ENCODE results near the gene MKNK1. TPM values are rescaled to one million over a fixed set of nuclear protein-coding genes. Genes with fewer than 3 reads are reported as not detected.

MKNK1 gene
- total RNA-seq, 2 donors from 2014 or later = 19.9 to 28.5 TPM

- TF ChIP-seq, protein P1, sequence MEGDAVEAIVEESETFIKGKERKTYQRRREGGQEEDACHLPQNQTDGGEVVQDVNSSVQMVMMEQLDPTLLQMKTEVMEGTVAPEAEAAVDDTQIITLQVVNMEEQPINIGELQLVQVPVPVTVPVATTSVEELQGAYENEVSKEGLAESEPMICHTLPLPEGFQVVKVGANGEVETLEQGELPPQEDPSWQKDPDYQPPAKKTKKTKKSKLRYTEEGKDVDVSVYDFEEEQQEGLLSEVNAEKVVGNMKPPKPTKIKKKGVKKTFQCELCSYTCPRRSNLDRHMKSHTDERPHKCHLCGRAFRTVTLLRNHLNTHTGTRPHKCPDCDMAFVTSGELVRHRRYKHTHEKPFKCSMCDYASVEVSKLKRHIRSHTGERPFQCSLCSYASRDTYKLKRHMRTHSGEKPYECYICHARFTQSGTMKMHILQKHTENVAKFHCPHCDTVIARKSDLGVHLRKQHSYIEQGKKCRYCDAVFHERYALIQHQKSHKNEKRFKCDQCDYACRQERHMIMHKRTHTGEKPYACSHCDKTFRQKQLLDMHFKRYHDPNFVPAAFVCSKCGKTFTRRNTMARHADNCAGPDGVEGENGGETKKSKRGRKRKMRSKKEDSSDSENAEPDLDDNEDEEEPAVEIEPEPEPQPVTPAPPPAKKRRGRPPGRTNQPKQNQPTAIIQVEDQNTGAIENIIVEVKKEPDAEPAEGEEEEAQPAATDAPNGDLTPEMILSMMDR (conservative IDR thresholded peaks at IDR 0.05) = no peak
- no peaks in the 10 kb centered on the region for H3K9me3 Mint-ChIP-seq
- H3K9me3 ChIP-seq (ENCODE audit: control insufficient read depth, low read length) = no peaks in the 10 kb centered on the region
- H3K36me3 Mint-ChIP-seq (ENCODE audit: low read depth) = no peaks in the 10 kb centered on the region
- H3K27me3 Mint-ChIP-seq (ENCODE audit: insufficient read depth) = peaks cover 43% of the 10 kb centered on the region
- H3K4me1 Mint-ChIP-seq = peaks cover 27% of the 10 kb centered on the region
- no peak overlapping the region for H3K4me3 ChIP-seq (ENCODE audit: low read length)
- H3K36me3 ChIP-seq (ENCODE audit: control insufficient read depth, insufficient read depth, low read length) = no peaks in the 10 kb centered on the region
- H3K27me3 ChIP-seq (ENCODE audit: control insufficient read depth, insufficient read depth, low read length, poor library complexity, severe bottlenecking) = peaks cover 36% of the 10 kb centered on the region
- peaks cover 7% of the 10 kb centered on the region for H3K4me1 ChIP-seq (ENCODE audit: control insufficient read depth, insufficient read depth, low read length)
- WGBS, 2 experiments (ENCODE audit: insufficient coverage in 1 of 2, insufficient read length in 1 of 2) = 89 to 92% methylated on average over 1 to 2 of the region's 2 CpGs
- H3K9ac ChIP-seq (ENCODE audit: extremely low read depth, low read length, poor library complexity, severe bottlenecking) = no peak overlapping the region
- no peak overlapping the region for H3K27ac ChIP-seq (ENCODE audit: low read depth, low read length)
- no peak overlapping the region for H3K27ac Mint-ChIP-seq
- H3K4me3 Mint-ChIP-seq = no peak overlapping the region
- no peak for DNase-seq
Measured at GRCh38 chr1:46615088-46615487, 11.0 kb upstream of the MKNK1 start.

DNA sequence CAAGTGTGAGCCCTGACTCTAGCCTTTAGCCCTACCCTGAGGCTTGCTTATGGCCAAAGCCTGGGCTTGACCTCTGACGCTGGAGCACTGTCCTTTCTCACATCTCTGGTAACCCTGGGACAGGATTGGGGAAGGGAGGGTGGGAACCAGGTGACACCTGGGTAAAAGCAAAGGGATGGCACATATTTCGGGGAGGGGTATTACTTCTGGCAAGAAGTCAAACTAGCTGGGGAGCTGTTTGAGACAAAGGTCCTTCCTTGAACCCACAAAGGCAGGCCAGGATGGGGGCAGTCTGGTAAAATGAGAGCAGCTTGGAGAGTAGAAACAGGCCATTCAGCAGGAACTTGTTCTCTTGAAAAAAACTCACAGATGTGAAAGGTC, 10.5 kb upstream of the MKNK1 start:
- 77 to 85% methylated on average over 2 of the region's 2 CpGs for WGBS, 2 experiments (ENCODE audit: insufficient coverage in 1 of 2, insufficient read length in 1 of 2)
- Mint-ChIP-seq H3K27ac (no peak overlapping the region), H3K9me3 (no peaks in the 10 kb centered on the region), H3K36me3 (ENCODE audit: low read depth) (no peaks in the 10 kb centered on the region), H3K27me3 (ENCODE audit: insufficient read depth) (peaks cover 43% of the 10 kb centered on the region), H3K4me3 (no peak overlapping the region), H3K4me1 (peaks cover 27% of the 10 kb centered on the region)
- Histone ChIP-seq H3K27ac (ENCODE audit: low read depth, low read length) (no peak overlapping the region), H3K9me3 (ENCODE audit: control insufficient read depth, low read length) (no peaks in the 10 kb centered on the region), H3K36me3 (ENCODE audit: control insufficient read depth, insufficient read depth, low read length) (no peaks in the 10 kb centered on the region), H3K27me3 (ENCODE audit: control insufficient read depth, insufficient read depth, low read length, poor library complexity, severe bottlenecking) (peaks cover 35% of the 10 kb centered on the region), H3K4me1 (ENCODE audit: control insufficient read depth, insufficient read depth, low read length) (peaks cover 7% of the 10 kb centered on the region), H3K4me3 (ENCODE audit: low read length) (no peak overlapping the region), H3K9ac (ENCODE audit: extremely low read depth, low read length, poor library complexity, severe bottlenecking) (no peak overlapping the region)
- TF ChIP-seq, protein P1 (conservative IDR thresholded peaks at IDR 0.05) = no peak
- DNase-seq = no peak

GRCh38 chr1:46613661-46614603, 9.9 kb upstream of the MKNK1 start:
- no peaks in the 10 kb centered on the region for H3K9me3 Mint-ChIP-seq

More at GRCh38 chr1:46613661-46614603, 9.9 kb upstream of the MKNK1 start:
- TF ChIP-seq, protein P1 (conservative IDR thresholded peaks at IDR 0.05) = no peak
- Histone ChIP-seq H3K36me3 (ENCODE audit: control insufficient read depth, insufficient read depth, low read length) (no peaks in the 10 kb centered on the region), H3K27me3 (ENCODE audit: control insufficient read depth, insufficient read depth, low read length, poor library complexity, severe bottlenecking) (peaks cover 28% of the 10 kb centered on the region), H3K4me1 (ENCODE audit: control insufficient read depth, insufficient read depth, low read length) (peaks cover 7% of the 10 kb centered on the region), H3K9me3 (ENCODE audit: control insufficient read depth, low read length) (no peaks in the 10 kb centered on the region), H3K9ac (ENCODE audit: extremely low read depth, low read length, poor library complexity, severe bottlenecking) (no peak overlapping the region), H3K27ac (ENCODE audit: low read depth, low read length) (no peak overlapping the region), H3K4me3 (ENCODE audit: low read length) (no peak overlapping the region)
- peak; percentile 91 for DNase-seq
- peaks cover 27% of the 10 kb centered on the region for H3K4me1 Mint-ChIP-seq
- peaks cover 4% of the 10 kb centered on the region for H3K36me3 Mint-ChIP-seq (ENCODE audit: low read depth)
- no peak overlapping the region for H3K4me3 Mint-ChIP-seq
- peaks cover 37% of the 10 kb centered on the region for H3K27me3 Mint-ChIP-seq (ENCODE audit: insufficient read depth)
- H3K27ac Mint-ChIP-seq = no peak overlapping the region
- 34% methylated on average over 5 to 16 of the region's 16 CpGs for WGBS, 2 experiments (ENCODE audit: insufficient coverage in 1 of 2, insufficient read length in 1 of 2)
